ENCODE data around the gene IFITM10. TPM values are rescaled to one million over a fixed set of nuclear protein-coding genes. Genes with fewer than 3 reads are reported as not detected.

The IFITM10 gene
- total and polyA plus RNA-seq, 2 experiments from 2014 or later = 0.89 to 1.4 TPM

- Histone ChIP-seq H3K4me3 (no peak overlapping the region), H3K9me3 (ENCODE audit: low read depth) (no peaks in the 10 kb centered on the region), H3K4me2 (peak overlapping the region; percentile 68), H3K4me1 (ENCODE audit: insufficient read depth) (peaks cover 38% of the 10 kb centered on the region), H3K27ac (no peak overlapping the region), H4K20me1 (ENCODE audit: insufficient read depth, poor library complexity, severe bottlenecking) (no peaks in the 10 kb centered on the region), H3K79me2 (no peaks in the 10 kb centered on the region), H3K36me3 (replicated peaks; ENCODE audit: insufficient read depth, low read depth) (no peaks in the 10 kb centered on the region), H3K9me2 (replicated peaks; ENCODE audit: insufficient read depth) (no peaks in the 10 kb centered on the region), H3K27me3 (no peaks in the 10 kb centered on the region), H2AFZ (peak overlapping the region; percentile 77)
- TF ChIP-seq EZH2 (IDR thresholded peaks at IDR 0.05; ENCODE audit: borderline replicate concordance) (no peak), EZH2phosphoT487 (IDR thresholded peaks at IDR 0.05; ENCODE audit: low read depth, severe bottlenecking, unreplicated experiment) (no peak), CTCF (IDR thresholded peaks at IDR 0.05; ENCODE audit: poor library complexity) (peak; percentile 96)
- DNase-seq (ENCODE audit: low spot score) = peak; percentile 94
- 52% methylated on average over 41 of the region's 45 CpGs for WGBS (ENCODE audit: low lambda C conversion rate, missing lambda C conversion rate)
Observed at GRCh38 chr11:1694064-1694845, 56.1 kb downstream of the IFITM10 start.

- no peaks in the 10 kb centered on the region for H3K79me2 ChIP-seq
- peak; percentile 97 for TF ChIP-seq CTCF (IDR thresholded peaks at IDR 0.05; ENCODE audit: poor library complexity)
- TF ChIP-seq EZH2phosphoT487 (IDR thresholded peaks at IDR 0.05; ENCODE audit: low read depth, severe bottlenecking, unreplicated experiment) = no peak
- TF ChIP-seq EZH2 (IDR thresholded peaks at IDR 0.05; ENCODE audit: borderline replicate concordance) = no peak
- no peaks in the 10 kb centered on the region for H4K20me1 ChIP-seq (ENCODE audit: insufficient read depth, poor library complexity, severe bottlenecking)
- no peaks in the 10 kb centered on the region for H3K27me3 ChIP-seq
- H3K9me2 ChIP-seq (replicated peaks; ENCODE audit: insufficient read depth) = no peaks in the 10 kb centered on the region
- no peaks in the 10 kb centered on the region for H3K9me3 ChIP-seq (ENCODE audit: low read depth)
- 26% methylated on average over 27 of the region's 37 CpGs for WGBS (ENCODE audit: low lambda C conversion rate, missing lambda C conversion rate)
- peak overlapping the region; percentile 77 for H2AFZ ChIP-seq
- H3K36me3 ChIP-seq (replicated peaks; ENCODE audit: insufficient read depth, low read depth) = no peaks in the 10 kb centered on the region
- peak overlapping the region; percentile 62 for H3K27ac ChIP-seq
- H3K4me3 ChIP-seq = no peak overlapping the region
- DNase-seq (ENCODE audit: low spot score) = peak; percentile 86
- H3K4me1 ChIP-seq (ENCODE audit: insufficient read depth) = peaks cover 38% of the 10 kb centered on the region
- H3K4me2 ChIP-seq = peak overlapping the region; percentile 63
Observed at GRCh38 chr11:1693327-1694063, 56.9 kb downstream of the IFITM10 start.

GRCh38 chr11:1692708-1693326 lies 57.6 kb downstream of the IFITM10 start:
- no peaks in the 10 kb centered on the region for H3K9me2 ChIP-seq (replicated peaks; ENCODE audit: insufficient read depth)
- TF ChIP-seq CTCF (IDR thresholded peaks at IDR 0.05; ENCODE audit: poor library complexity) (no peak), EZH2phosphoT487 (IDR thresholded peaks at IDR 0.05; ENCODE audit: low read depth, severe bottlenecking, unreplicated experiment) (no peak), EZH2 (IDR thresholded peaks at IDR 0.05; ENCODE audit: borderline replicate concordance) (no peak)
- H3K4me3 ChIP-seq = no peak overlapping the region
- H3K36me3 ChIP-seq (replicated peaks; ENCODE audit: insufficient read depth, low read depth) = no peaks in the 10 kb centered on the region
- H2AFZ ChIP-seq = no peak overlapping the region
- 63% methylated on average over 20 of the region's 20 CpGs for WGBS (ENCODE audit: low lambda C conversion rate, missing lambda C conversion rate)
- H4K20me1 ChIP-seq (ENCODE audit: insufficient read depth, poor library complexity, severe bottlenecking) = no peaks in the 10 kb centered on the region
- peak overlapping the region; percentile 94 for H3K27ac ChIP-seq
- H3K79me2 ChIP-seq = no peaks in the 10 kb centered on the region
- no peak overlapping the region for H3K4me2 ChIP-seq
- DNase-seq (ENCODE audit: low spot score) = no peak
- H3K9me3 ChIP-seq (ENCODE audit: low read depth) = no peaks in the 10 kb centered on the region
- H3K27me3 ChIP-seq = no peaks in the 10 kb centered on the region
- H3K4me1 ChIP-seq (ENCODE audit: insufficient read depth) = peaks cover 38% of the 10 kb centered on the region
